ENCODE data around the gene SPSB4. TPM values are rescaled to one million over a fixed set of nuclear protein-coding genes. Genes with fewer than 3 reads are reported as not detected.

The SPSB4 gene
- total RNA-seq, 1 experiment from 2014 or later = 0.05 TPM

- CTCF ChIA-PET = no interaction called here
- peaks cover 42% of the 10 kb centered on the region for H3K27me3 ChIP-seq (ENCODE audit: control insufficient read depth, insufficient read depth, low read length)
- POLR2A ChIA-PET = no interaction called here
Observed at GRCh38 chr3:141044695-141045641, 6.2 kb upstream of the SPSB4 start.

GRCh38 chr3:141045849-141046248, 5.3 kb upstream of the SPSB4 start:
- no TSS peak for BruUV-seq (replicated peaks)
- intact Hi-C loops (cut with micrococcal nuclease; ENCODE audit: unreplicated experiment) (no loop called here), in situ Hi-C loops (cut with HindIII; ENCODE audit: low pct_unique_long_range_greater_than_20kb, low sequenced_read_pairs) (no loop called here)
- CTCF ChIA-PET = no interaction called here
- ATAC-seq (no peak), DNase-seq (ENCODE audit: low read depth, low spot score) (no peak)
- Histone ChIP-seq H3K4me1 (ENCODE audit: control insufficient read depth, insufficient read depth, low read length) (no peaks in the 10 kb centered on the region; the same call in 1 of the 2 replicates), H3K27me3 (ENCODE audit: control insufficient read depth, insufficient read depth, low read length) (peaks cover 47% of the 10 kb centered on the region), H3K9me3 (ENCODE audit: control insufficient read depth, insufficient read depth, low read depth, low read length) (no peaks in the 10 kb centered on the region), H3K27ac (ENCODE audit: low read length) (no peak overlapping the region), H3K36me3 (ENCODE audit: control insufficient read depth, insufficient read depth, low read length) (no peaks in the 10 kb centered on the region), H3K4me3 (ENCODE audit: low read depth in 2 of 2, low read length in 2 of 2) (no peak overlapping the region)
- no peak for TF ChIP-seq POLR2AphosphoS5 (IDR thresholded peaks at IDR 0.05; ENCODE audit: low read depth, low read length)
- TF ChIP-seq TCF7L2 (IDR thresholded peaks at IDR 0.05; ENCODE audit: low read depth, low read length) = no peak
- no peak for TF ChIP-seq REST (IDR thresholded peaks at IDR 0.05; ENCODE audit: insufficient read depth in 1 of 2, low read depth in 2 of 2, low read length in 1 of 2)
- TF ChIP-seq SIN3A (IDR thresholded peaks at IDR 0.05; ENCODE audit: borderline replicate concordance, insufficient read depth, low read depth, low read length) = no peak
- no peak for TF ChIP-seq CTCF (IDR thresholded peaks at IDR 0.05)
- POLR2A ChIA-PET = no interaction called here

More at GRCh38 chr3:141044695-141045641, 6.2 kb upstream of the SPSB4 start:
- ATAC-seq (no peak), DNase-seq (ENCODE audit: low read depth, low spot score) (no peak)
- TF ChIP-seq SIN3A (IDR thresholded peaks at IDR 0.05; ENCODE audit: borderline replicate concordance, insufficient read depth, low read depth, low read length) (no peak), POLR2AphosphoS5 (IDR thresholded peaks at IDR 0.05; ENCODE audit: low read depth, low read length) (no peak), REST (IDR thresholded peaks at IDR 0.05; ENCODE audit: insufficient read depth in 1 of 2, low read depth in 2 of 2, low read length in 1 of 2) (no peak), CTCF (IDR thresholded peaks at IDR 0.05) (no peak), TCF7L2 (IDR thresholded peaks at IDR 0.05; ENCODE audit: low read depth, low read length) (no peak)
- Histone ChIP-seq H3K4me3 (ENCODE audit: low read depth in 2 of 2, low read length in 2 of 2) (no peak overlapping the region), H3K27ac (ENCODE audit: low read length) (no peak overlapping the region), H3K36me3 (ENCODE audit: control insufficient read depth, insufficient read depth, low read length) (no peaks in the 10 kb centered on the region), H3K4me1 (ENCODE audit: control insufficient read depth, insufficient read depth, low read length) (no peaks in the 10 kb centered on the region), H3K9me3 (ENCODE audit: control insufficient read depth, insufficient read depth, low read depth, low read length) (no peaks in the 10 kb centered on the region)
- no TSS peak for BruUV-seq (replicated peaks)
- intact Hi-C loops (cut with micrococcal nuclease; ENCODE audit: unreplicated experiment) (no loop called here), in situ Hi-C loops (cut with HindIII; ENCODE audit: low pct_unique_long_range_greater_than_20kb, low sequenced_read_pairs) (no loop called here)
